Islet precursor cell (in vitro differentiated cells): ENCODE measurements around the gene MS4A4A.
A peak's percentile ranks its signal among the peaks of the same experiment; 100 is the strongest.

Source experiments
- DNase-seq: peaks from one replicate; pipeline ENCODE4 v3.0.0-alpha.2; 2018

MS4A4A gene

GRCh38 chr11:60303661-60304060 is 23.2 kb downstream of the MS4A4A start:
- no peak for DNase-seq

GRCh38 chr11:60305906-60306619 is 25.6 kb downstream of the MS4A4A start:
- peak; percentile 64 for DNase-seq

- no peak for DNase-seq
Measured at GRCh38 chr11:60307507-60308195, 27.2 kb downstream of the MS4A4A start.

GRCh38 chr11:60310407-60310998 is 30.0 kb downstream of the MS4A4A start:
- no peak for DNase-seq

- no peak for DNase-seq
Measured at GRCh38 chr11:60314635-60315321, 34.3 kb downstream of the MS4A4A start.

GRCh38 chr11:60315871-60316270 is 35.4 kb downstream of the MS4A4A start:
- DNase-seq: no peak

GRCh38 chr11:60316317-60316716 is 35.9 kb downstream of the MS4A4A start:
- DNase-seq: no peak

- no peak for DNase-seq
Measured at GRCh38 chr11:60318726-60319125, 38.3 kb downstream of the MS4A4A start.

GRCh38 chr11:60321051-60321450 is 40.6 kb downstream of the MS4A4A start:
- no peak for DNase-seq

GRCh38 chr11:60326955-60327354 is 46.5 kb downstream of the MS4A4A start, which contains the start of gene MS4A6E:
MS4A6E (plus strand) TSS chr11:60327255; CDS start chr11:60334896, 7,641 bp downstream.
- DNase-seq: no peak

- no peak for DNase-seq
Measured at GRCh38 chr11:60328460-60328859, 48.0 kb downstream of the MS4A4A start.

- DNase-seq: no peak
Measured at GRCh38 chr11:60332846-60333245, 52.4 kb downstream of the MS4A4A start.

GRCh38 chr11:60334005-60334620 is 53.6 kb downstream of the MS4A4A start:
- peak; percentile 89 for DNase-seq

GRCh38 chr11:60336767-60337391 is 56.4 kb downstream of the MS4A4A start:
- DNase-seq: no peak

- DNase-seq: no peak
Measured at GRCh38 chr11:60338053-60338452, 57.6 kb downstream of the MS4A4A start.

GRCh38 chr11:60339356-60339755 is 58.9 kb downstream of the MS4A4A start:
- no peak for DNase-seq

- no peak for DNase-seq
Measured at GRCh38 chr11:60343094-60343704, 62.7 kb downstream of the MS4A4A start.

GRCh38 chr11:60344146-60344545 is 63.7 kb downstream of the MS4A4A start:
- no peak for DNase-seq

- no peak for DNase-seq
Measured at GRCh38 chr11:60345489-60345888, 65.0 kb downstream of the MS4A4A start.

GRCh38 chr11:60347084-60347797 is 66.8 kb downstream of the MS4A4A start:
- no peak for DNase-seq

GRCh38 chr11:60348116-60348515 is 67.7 kb downstream of the MS4A4A start:
- no peak for DNase-seq
